Progenitor cell of endocrine pancreas (in vitro differentiated cells): ENCODE data around the gene SYT5. TPM values are rescaled to one million over a fixed set of nuclear protein-coding genes. Genes with fewer than 3 reads are reported as not detected.
"Not testable (repeated sequence)": the region's sequence is repeated elsewhere in the genome, so short reads cannot be mapped to it uniquely, and the experiment has no call there.

Source experiments
- DNase-seq: peaks from one replicate; pipeline ENCODE4 v3.0.0; 2021; ENCODE audit warnings: low spot score; ENCODE audit not compliant: unreplicated experiment
- H3K27ac Mint-ChIP-seq: 2 replicates; pipeline ENCODE4 v1.8.0; 2021; ENCODE audit warnings: mild to moderate bottlenecking, moderate library complexity, mixed read lengths
- H3K27me3 Mint-ChIP-seq: 2 replicates; pipeline ENCODE4 v1.8.0; 2021; ENCODE audit warnings: mixed read lengths
- H3K36me3 Mint-ChIP-seq: 2 replicates; pipeline ENCODE4 v1.8.0; 2022; ENCODE audit warnings: mixed read lengths; ENCODE audit not compliant: insufficient read depth
- H3K4me1 Mint-ChIP-seq: 2 replicates; pipeline ENCODE4 v1.8.0; 2021; ENCODE audit warnings: low read depth, mixed read lengths
- H3K4me3 Mint-ChIP-seq: 2 replicates; pipeline ENCODE4 v1.8.0; 2021; ENCODE audit warnings: low read depth, mild to moderate bottlenecking, moderate library complexity, mixed read lengths
- H3K9me3 Mint-ChIP-seq: 2 replicates; pipeline ENCODE4 v1.8.0; 2021; ENCODE audit warnings: low read depth, mixed read lengths
- CTCF ChIP-seq: fragments of 200-600 bp; sonication (generic); IDR thresholded peaks from one replicate; pipeline ENCODE4 v1.5.0; 2021; ENCODE audit warnings: antibody characterized with exemption, mild to moderate bottlenecking; ENCODE audit not compliant: unreplicated experiment
- total RNA-seq: library from RNA; stranded (reverse); gene quantifications from 2 replicates; pipeline ENCODE4 v1.2.1, GENCODE V29; 2021

Gene SYT5
- total RNA-seq, 1 donor from 2014 or later, result 4.8 TPM

- peak overlapping the region; percentile 21 for H3K4me3 Mint-ChIP-seq
- H3K27me3 Mint-ChIP-seq, result peaks cover 84% of the 10 kb centered on the region
- peaks cover 3% of the 10 kb centered on the region for H3K4me1 Mint-ChIP-seq
- H3K9me3 Mint-ChIP-seq, result no peaks in the 10 kb centered on the region
- H3K36me3 Mint-ChIP-seq, result no peaks in the 10 kb centered on the region
- no peak for TF ChIP-seq CTCF
- DNase-seq, result no peak
- peak overlapping the region; percentile 34 for H3K27ac Mint-ChIP-seq
Observed at GRCh38 chr19:55172741-55173140, 7.3 kb downstream of the SYT5 start.

- Mint-ChIP-seq H3K4me3 (peak overlapping the region; percentile 21), H3K27me3 (peaks cover 80% of the 10 kb centered on the region), H3K27ac (peak overlapping the region; percentile 34)
- H3K9me3 Mint-ChIP-seq, DNase-seq, H3K4me1 Mint-ChIP-seq, H3K36me3 Mint-ChIP-seq: not testable (repeated sequence)
Observed at GRCh38 chr19:55172318-55172717, 7.8 kb downstream of the SYT5 start.

- H3K27ac Mint-ChIP-seq, result no peak overlapping the region
- H3K36me3 Mint-ChIP-seq, result no peaks in the 10 kb centered on the region
- H3K4me3 Mint-ChIP-seq, result no peak overlapping the region
- H3K9me3 Mint-ChIP-seq, result no peaks in the 10 kb centered on the region
- DNase-seq, result no peak
- peaks cover 5% of the 10 kb centered on the region for H3K4me1 Mint-ChIP-seq
- no peak for TF ChIP-seq CTCF
- peaks cover 71% of the 10 kb centered on the region for H3K27me3 Mint-ChIP-seq
Observed at GRCh38 chr19:55171440-55171839, 8.6 kb downstream of the SYT5 start.

- Mint-ChIP-seq H3K36me3 (no peaks in the 10 kb centered on the region), H3K27ac (no peak overlapping the region), H3K9me3 (no peaks in the 10 kb centered on the region), H3K4me1 (peaks cover 6% of the 10 kb centered on the region), H3K27me3 (peaks cover 50% of the 10 kb centered on the region), H3K4me3 (no peak overlapping the region)
- TF ChIP-seq CTCF, result no peak
- no peak for DNase-seq
Observed at GRCh38 chr19:55169136-55169535, 11.0 kb downstream of the SYT5 start.

- DNase-seq, result peak; percentile 94
- peaks cover 35% of the 10 kb centered on the region for H3K27me3 Mint-ChIP-seq
- peak within 1 kb of the TSS; percentile 96 for H3K4me3 Mint-ChIP-seq
- H3K4me1 Mint-ChIP-seq, result peaks cover 3% of the 10 kb centered on the region
- H3K27ac Mint-ChIP-seq, result peak within 1 kb of the TSS; percentile 99
- no peak for TF ChIP-seq CTCF
- no peaks in the 10 kb centered on the region for H3K36me3 Mint-ChIP-seq
- no peaks in the 10 kb centered on the region for H3K9me3 Mint-ChIP-seq
Observed at GRCh38 chr19:55166530-55167268, 13.4 kb downstream of the SYT5 start, which contains the start of gene DNAAF3. DNAAF3 (minus strand) TSS chr19:55166613; CDS start chr19:55166413, 200 bp downstream.

GRCh38 chr19:55165952-55166529 lies 14.0 kb downstream of the SYT5 start:
- Mint-ChIP-seq H3K4me3 (peak overlapping the region; percentile 96), H3K36me3 (no peaks in the 10 kb centered on the region), H3K27ac (peak overlapping the region; percentile 99), H3K27me3 (peaks cover 28% of the 10 kb centered on the region), H3K9me3 (no peaks in the 10 kb centered on the region), H3K4me1 (peaks cover 3% of the 10 kb centered on the region)
- peak; percentile 76 for TF ChIP-seq CTCF
- peak; percentile 73 for DNase-seq
